WTC11 (cell line): ENCODE data around the gene CACNA2D3. TPM values are rescaled to one million over a fixed set of nuclear protein-coding genes. Genes with fewer than 3 reads are reported as not detected.

Source experiments
- ATAC-seq: fragments of 200-7000 bp; cut with Tn5 transposase; 2 replicates; pipeline ENCODE4 v1.10.0; 2021; ENCODE audit warnings: mild to moderate bottlenecking, moderate library complexity
- CTCF ChIA-PET: fragments of 300-600 bp; sonication (Branson Sonifier 250); formaldehyde crosslinking; loops from one replicate; lab custom pipeline; 2021; ENCODE audit warnings: antibody characterized with exemption; lab: Charles Lee
- POLR2A ChIA-PET: fragments of 350-600 bp; sonication (Branson Sonifier 250); formaldehyde crosslinking; loops from one replicate; lab custom pipeline; 2021; ENCODE audit warnings: antibody characterized with exemption; lab: Charles Lee
- DNase-seq: peaks from one replicate; pipeline ENCODE4 v3.0.0; 2021; ENCODE audit warnings: low spot score
- H3K27ac Mint-ChIP-seq: 2 replicates; pipeline ENCODE4 v1.8.0; 2021; ENCODE audit warnings: mixed read lengths
- H3K27me3 Mint-ChIP-seq: 2 replicates; pipeline ENCODE4 v1.8.0; 2021; ENCODE audit warnings: low read depth, mild to moderate bottlenecking, moderate library complexity, mixed read lengths
- H3K36me3 Mint-ChIP-seq: 2 replicates; pipeline ENCODE4 v1.8.0; 2021; ENCODE audit warnings: mixed read lengths
- H3K4me1 Mint-ChIP-seq: 2 replicates; pipeline ENCODE4 v1.8.0; 2022; ENCODE audit warnings: mixed read lengths
- H3K4me3 Mint-ChIP-seq: 2 replicates; pipeline ENCODE4 v1.8.0; 2021; ENCODE audit warnings: mild to moderate bottlenecking, moderate library complexity, mixed read lengths
- H3K9me3 Mint-ChIP-seq: 2 replicates; pipeline ENCODE4 v1.8.0; 2021; ENCODE audit warnings: mixed read lengths
- ARID4B ChIP-seq: sonication (generic); formaldehyde crosslinking; IDR thresholded peaks from 2 replicates; pipeline ENCODE4 v1.8.0; 2023; ENCODE audit warnings: missing genetic modification reagents, mild to moderate bottlenecking, borderline replicate concordance
- CTCF ChIP-seq: fragments of 200-600 bp; IDR thresholded peaks from 2 replicates; pipeline ENCODE4 v1.8.0; 2022; ENCODE audit warnings: antibody characterized with exemption
- E2F4 ChIP-seq: sonication (generic); formaldehyde crosslinking; IDR thresholded peaks from 2 replicates; pipeline ENCODE4 v1.8.1; 2022; ENCODE audit warnings: low read depth, mild to moderate bottlenecking, moderate library complexity, missing genetic modification reagents, borderline replicate concordance
- ETV6 ChIP-seq: sonication (generic); formaldehyde crosslinking; IDR thresholded peaks from 2 replicates; pipeline ENCODE4 v1.8.1; 2022; ENCODE audit warnings: mild to moderate bottlenecking, missing genetic modification reagents
- IRF1 ChIP-seq: sonication (generic); formaldehyde crosslinking; IDR thresholded peaks from 2 replicates; pipeline ENCODE4 v1.8.0; 2023; ENCODE audit warnings: missing genetic modification reagents
- MAX ChIP-seq: sonication (generic); formaldehyde crosslinking; IDR thresholded peaks from 2 replicates; pipeline ENCODE4 v1.8.0; 2022; ENCODE audit warnings: mild to moderate bottlenecking, missing genetic modification reagents
- MXD4 ChIP-seq: fragments of 250-450 bp; sonication (Bioruptor Pico); IDR thresholded peaks from 2 replicates; pipeline ENCODE4 v1.8.0; 2021; ENCODE audit warnings: mild to moderate bottlenecking, moderate library complexity, borderline replicate concordance
- MYBL2 ChIP-seq: sonication (generic); formaldehyde crosslinking; IDR thresholded peaks from 2 replicates; pipeline ENCODE4 v1.8.1; 2023; ENCODE audit warnings: mild to moderate bottlenecking, moderate library complexity, missing genetic modification reagents
- TEAD1 ChIP-seq: sonication (generic); formaldehyde crosslinking; IDR thresholded peaks from 2 replicates; pipeline ENCODE4 v1.8.0; 2022; ENCODE audit warnings: mild to moderate bottlenecking, missing genetic modification reagents
- TP53 ChIP-seq: sonication (generic); formaldehyde crosslinking; IDR thresholded peaks from 2 replicates; pipeline ENCODE4 v1.8.1; 2023; ENCODE audit warnings: mild to moderate bottlenecking, missing genetic modification reagents
- ZMAT4 ChIP-seq: fragments of 250-450 bp; sonication (Bioruptor Pico); IDR thresholded peaks from 2 replicates; pipeline ENCODE4 v1.9.0; 2021; ENCODE audit warnings: mild to moderate bottlenecking
- ZNF121 ChIP-seq: sonication (generic); formaldehyde crosslinking; IDR thresholded peaks from 2 replicates; pipeline ENCODE4 v1.8.0; 2023; ENCODE audit warnings: missing genetic modification reagents
- ZNF232 ChIP-seq: sonication (generic); formaldehyde crosslinking; IDR thresholded peaks from 2 replicates; pipeline ENCODE4 v1.8.0; 2022; ENCODE audit warnings: mild to moderate bottlenecking, missing genetic modification reagents
- ZNF263 ChIP-seq: sonication (generic); formaldehyde crosslinking; IDR thresholded peaks from 2 replicates; pipeline ENCODE4 v1.8.1; 2022; ENCODE audit warnings: low read depth, mild to moderate bottlenecking, moderate library complexity, missing genetic modification reagents
- ZNF317 ChIP-seq: sonication (generic); formaldehyde crosslinking; IDR thresholded peaks from 2 replicates; pipeline ENCODE4 v1.8.1; 2023; ENCODE audit warnings: low read depth, mild to moderate bottlenecking, moderate library complexity, missing genetic modification reagents, borderline replicate concordance
- ZNF425 ChIP-seq: fragments of 250-450 bp; sonication (Bioruptor Pico); conservative IDR thresholded peaks from 2 replicates; pipeline ENCODE4 v1.9.0; 2021; ENCODE audit warnings: mild to moderate bottlenecking
- ZNF512 ChIP-seq: sonication (generic); formaldehyde crosslinking; IDR thresholded peaks from 2 replicates; pipeline ENCODE4 v1.8.1; 2022; ENCODE audit warnings: missing genetic modification reagents, borderline replicate concordance
- total RNA-seq: library from RNA; stranded (reverse); gene quantifications from 3 replicates; pipeline ENCODE4 v1.2.3, GENCODE V29; 2021

The CACNA2D3 gene
- total RNA-seq, 1 experiment from 2014 or later: 5.0 TPM

GRCh38 chr3:54899273-54899672 lies 776.9 kb downstream of the CACNA2D3 start:
- Mint-ChIP-seq H3K27ac (no peak overlapping the region), H3K27me3 (no peaks in the 10 kb centered on the region), H3K4me3 (no peak overlapping the region), H3K9me3 (peaks cover 3% of the 10 kb centered on the region; the same call in 1 of the 2 replicates), H3K36me3 (peaks cover 22% of the 10 kb centered on the region), H3K4me1 (peaks cover 7% of the 10 kb centered on the region)
- ChIA-PET CTCF (no interaction called here), POLR2A (interaction anchor here (0.6 kb wide), 1 partner anchor 1191 kb away, joined by 5 read pairs; no protein-coding TSS in a partner anchor)
- ATAC-seq: no peak
- no peak for TF ChIP-seq E2F4 (CRISPR knock-in tag)
- TF ChIP-seq MAX (CRISPR knock-in tag): no peak
- TF ChIP-seq TEAD1 (CRISPR knock-in tag): no peak
- TF ChIP-seq ZMAT4 (CRISPR knock-in tag): no peak
- TF ChIP-seq ETV6: no peak
- TF ChIP-seq ZNF512 (CRISPR knock-in tag): no peak
- TF ChIP-seq TP53 (CRISPR knock-in tag): no peak
- no peak for TF ChIP-seq ZNF232 (CRISPR knock-in tag)
- no peak for TF ChIP-seq ZNF121 (CRISPR knock-in tag)
- DNase-seq: no peak

GRCh38 chr3:54900838-54901591 lies 778.7 kb downstream of the CACNA2D3 start:
- CTCF ChIA-PET: no interaction called here
- Mint-ChIP-seq H3K4me3 (no peak overlapping the region), H3K36me3 (peaks cover 22% of the 10 kb centered on the region), H3K4me1 (peaks cover 7% of the 10 kb centered on the region), H3K9me3 (peaks cover 3% of the 10 kb centered on the region; the same call in 1 of the 2 replicates), H3K27ac (0 out of 2 replicates have a peak overlapping the region, but pooled peaks have one; percentile 6), H3K27me3 (no peaks in the 10 kb centered on the region)
- ATAC-seq (no peak), DNase-seq (no peak)
- TF ChIP-seq IRF1 (CRISPR knock-in tag): no peak
- TF ChIP-seq MXD4 (CRISPR knock-in tag): no peak
- TF ChIP-seq ARID4B (CRISPR knock-in tag): no peak
- TF ChIP-seq ZNF317 (CRISPR knock-in tag): no peak
- TF ChIP-seq MYBL2 (CRISPR knock-in tag): no peak
- no peak for TF ChIP-seq ZNF263
- no peak for TF ChIP-seq ZNF425
- no peak for TF ChIP-seq CTCF
- no peak for TF ChIP-seq MAX (CRISPR knock-in tag)
- POLR2A ChIA-PET: no interaction called here
